GM19043 (cell line): Measurements from ENCODE around the gene MAST2.
"Not testable (repeated sequence)": the region's sequence is repeated elsewhere in the genome, so short reads cannot be mapped to it uniquely, and the experiment has no call there.

Experiments
- ATAC-seq: cut with Tn5 transposase; IDR thresholded peaks from one replicate; pipeline ENCODE4 v1.9.1; 2021; ENCODE audit warnings: low read depth; ENCODE audit not compliant: unreplicated experiment

MAST2 gene

GRCh38 chr1:45854724-45855123, 51.3 kb downstream of the MAST2 start:
- ATAC-seq: no peak

GRCh38 chr1:45857101-45857700, 53.8 kb downstream of the MAST2 start:
- no peak for ATAC-seq

- not testable (repeated sequence) for ATAC-seq
These were observed 54.5 kb downstream of the MAST2 start for GRCh38 chr1:45857755-45858492.

GRCh38 chr1:45859221-45859620, 55.8 kb downstream of the MAST2 start:
- ATAC-seq: no peak

- ATAC-seq: no peak
These were observed 58.6 kb downstream of the MAST2 start for GRCh38 chr1:45862008-45862407.

GRCh38 chr1:45863218-45863617, 59.8 kb downstream of the MAST2 start:
- no peak for ATAC-seq

GRCh38 chr1:45864167-45865106, 61.0 kb downstream of the MAST2 start:
- no peak for ATAC-seq

- ATAC-seq: no peak
These were observed 64.4 kb downstream of the MAST2 start for GRCh38 chr1:45867697-45868348.

- no peak for ATAC-seq
These were observed 65.4 kb downstream of the MAST2 start for GRCh38 chr1:45868861-45869260.

- ATAC-seq: no peak
These were observed 67.1 kb downstream of the MAST2 start for GRCh38 chr1:45870500-45870899.

- ATAC-seq: not testable (repeated sequence)
These were observed 68.9 kb downstream of the MAST2 start for GRCh38 chr1:45872173-45872801.

- no peak for ATAC-seq
These were observed 72.7 kb downstream of the MAST2 start for GRCh38 chr1:45876000-45876617.

- ATAC-seq: no peak
These were observed 73.9 kb downstream of the MAST2 start for GRCh38 chr1:45877264-45877663.

- no peak for ATAC-seq
These were observed 76.6 kb downstream of the MAST2 start for GRCh38 chr1:45879885-45880598.

- no peak for ATAC-seq
These were observed 77.5 kb downstream of the MAST2 start for GRCh38 chr1:45880930-45881329.

GRCh38 chr1:45883658-45884057, 80.2 kb downstream of the MAST2 start:
- no peak for ATAC-seq

GRCh38 chr1:45884700-45885099, 81.3 kb downstream of the MAST2 start:
- ATAC-seq: no peak

GRCh38 chr1:45886229-45886628, 82.8 kb downstream of the MAST2 start:
- ATAC-seq: no peak

- no peak for ATAC-seq
These were observed 83.9 kb downstream of the MAST2 start for GRCh38 chr1:45887156-45887842.
